Subcutaneous abdominal adipose tissue (tissue), 5 donors: ENCODE measurements around the gene NF1.
A peak's percentile ranks its signal among the peaks of the same experiment; 100 is the strongest.

Experiments used
- H3K27ac ChIP-seq: one replicate; pipeline ENCODE4 v1.7.0; 2013; ENCODE audit warnings: low read depth, mild to moderate bottlenecking, inconsistent platforms, low read length, moderate library complexity
- H3K27me3 ChIP-seq, 5 donors: one replicate each; pipeline ENCODE4 v1.7.0; 2013; ENCODE audit warnings: low read length in 5 of 5, inconsistent platforms in 1 of 5; ENCODE audit not compliant: control insufficient read depth in 5 of 5, insufficient read depth in 4 of 5
- H3K36me3 ChIP-seq, 5 donors: one replicate each; pipeline ENCODE4 v1.7.0; 2013; ENCODE audit warnings: low read length in 5 of 5; ENCODE audit not compliant: control insufficient read depth in 5 of 5, insufficient read depth in 5 of 5
- H3K4me1 ChIP-seq, 5 donors: one replicate each; pipeline ENCODE4 v1.7.0; 2013; ENCODE audit warnings: low read length in 5 of 5, mild to moderate bottlenecking in 3 of 5, moderate library complexity in 1 of 5; ENCODE audit not compliant: control insufficient read depth in 5 of 5, insufficient read depth in 5 of 5
- H3K4me3 ChIP-seq, 5 donors: one replicate each; pipeline ENCODE4 v1.7.0; 2013; ENCODE audit warnings: low read length in 5 of 5, low read depth in 1 of 5
- H3K9ac ChIP-seq, 5 donors: one replicate each; pipeline ENCODE4 v1.7.0; 2013; ENCODE audit warnings: low read length in 5 of 5, mild to moderate bottlenecking in 4 of 5, moderate library complexity in 3 of 5
- H3K9me3 ChIP-seq, 5 donors: one replicate each; pipeline ENCODE4 v1.7.0; 2013; ENCODE audit warnings: low read length in 5 of 5; ENCODE audit not compliant: control insufficient read depth in 5 of 5
- donor health status: healthy.
- donor health status: healthy.
- donor health status: healthy.
- donor health status: healthy.
- donor health status: healthy.

Gene NF1

GRCh38 chr17:31060791-31061550, 33.8 kb upstream of the NF1 start:
- Histone ChIP-seq H3K36me3 (no peaks in the 10 kb centered on the region), H3K27me3 (no peaks in the 10 kb centered on the region), H3K9ac (no peak overlapping the region), H3K27ac (no peak overlapping the region), H3K4me3 (no peak overlapping the region), H3K4me1 (no peaks in the 10 kb centered on the region), H3K9me3 (no peaks in the 10 kb centered on the region)

- Histone ChIP-seq H3K4me1 (no peaks in the 10 kb centered on the region), H3K9ac (no peak overlapping the region), H3K9me3 (no peaks in the 10 kb centered on the region), H3K4me3 (no peak overlapping the region), H3K27me3 (no peaks in the 10 kb centered on the region), H3K36me3 (no peaks in the 10 kb centered on the region), H3K27ac (no peak overlapping the region)
These were observed 33.1 kb upstream of the NF1 start for GRCh38 chr17:31061678-31062077.

GRCh38 chr17:31062346-31062745, 32.4 kb upstream of the NF1 start:
- H3K4me3 ChIP-seq = no peak overlapping the region
- H3K9ac ChIP-seq = no peak overlapping the region
- H3K27ac ChIP-seq = no peak overlapping the region
- H3K9me3 ChIP-seq = no peaks in the 10 kb centered on the region
- H3K27me3 ChIP-seq = no peaks in the 10 kb centered on the region
- H3K4me1 ChIP-seq = peaks cover 0 to 3% (median under 1%) of the 10 kb centered on the region in 5 donors
- no peaks in the 10 kb centered on the region for H3K36me3 ChIP-seq

DNA sequence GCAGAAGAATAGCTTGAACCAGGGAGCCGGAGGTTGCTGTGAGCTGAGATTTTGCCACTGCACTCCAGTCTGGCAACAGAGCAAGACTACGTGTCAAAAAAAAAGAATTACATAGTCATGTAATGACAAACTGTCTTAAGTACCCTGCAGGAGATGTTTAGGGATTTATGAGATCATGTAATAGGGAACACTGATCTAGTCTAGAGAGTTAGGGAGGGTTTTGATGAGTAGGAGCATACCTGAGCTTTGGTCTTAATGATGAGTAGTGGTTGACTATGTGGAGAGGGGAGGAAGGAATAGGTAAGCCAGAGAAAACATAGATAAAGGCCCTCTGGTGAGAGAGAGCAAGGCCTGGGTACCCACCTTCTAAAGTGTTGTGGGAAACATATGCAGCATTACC, 30.1 kb upstream of the NF1 start:
- Histone ChIP-seq H3K27me3 (no peaks in the 10 kb centered on the region), H3K9me3 (no peaks in the 10 kb centered on the region), H3K9ac (no peak overlapping the region), H3K36me3 (no peaks in the 10 kb centered on the region), H3K27ac (no peak overlapping the region), H3K4me1 (peaks cover 0 to 17% (median 12%) of the 10 kb centered on the region in 5 donors), H3K4me3 (no peak overlapping the region)

GRCh38 chr17:31067691-31068184, 27.0 kb upstream of the NF1 start:
- peak overlapping the region; percentile 72 for H3K27ac ChIP-seq
- peaks cover 0 to 17% (median 12%) of the 10 kb centered on the region in 5 donors for H3K4me1 ChIP-seq
- H3K4me3 ChIP-seq = no peak overlapping the region
- H3K36me3 ChIP-seq = no peaks in the 10 kb centered on the region
- no peaks in the 10 kb centered on the region for H3K9me3 ChIP-seq
- H3K9ac ChIP-seq = peak overlapping the region in 2 of 5 donors; percentile 20 to 66
- H3K27me3 ChIP-seq = no peaks in the 10 kb centered on the region

- Histone ChIP-seq H3K9me3 (no peaks in the 10 kb centered on the region), H3K36me3 (no peaks in the 10 kb centered on the region), H3K27ac (peak overlapping the region; percentile 72), H3K9ac (peak overlapping the region in 3 of 5 donors; percentile 20 to 66 (median 35)), H3K4me1 (peaks cover 0 to 17% (median 12%) of the 10 kb centered on the region in 5 donors), H3K4me3 (no peak overlapping the region), H3K27me3 (no peaks in the 10 kb centered on the region)
These were observed 26.5 kb upstream of the NF1 start for GRCh38 chr17:31068291-31068690.

DNA sequence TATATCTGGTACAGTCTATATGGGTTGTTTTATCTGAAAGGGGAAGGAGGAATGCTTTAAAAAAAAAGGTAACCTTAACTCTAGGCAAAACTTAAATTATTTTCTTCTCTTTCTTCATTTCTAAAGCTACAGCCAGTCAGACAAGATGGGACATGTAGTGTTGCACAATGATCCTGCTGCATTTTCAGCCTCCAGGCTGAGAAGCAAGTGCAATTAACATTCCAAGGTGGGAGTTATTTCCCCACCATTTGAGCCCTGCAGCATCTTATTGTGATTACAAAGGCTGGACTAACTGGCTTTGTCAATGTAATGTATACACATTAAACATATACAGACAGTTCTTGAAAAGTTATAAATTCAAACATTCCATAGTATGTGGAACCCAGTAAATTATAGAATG, 22.6 kb upstream of the NF1 start:
- Histone ChIP-seq H3K36me3 (no peaks in the 10 kb centered on the region), H3K9me3 (no peaks in the 10 kb centered on the region), H3K4me3 (no peak overlapping the region), H3K4me1 (peaks cover 0 to 16% (median 12%) of the 10 kb centered on the region in 5 donors), H3K27ac (no peak overlapping the region), H3K9ac (no peak overlapping the region), H3K27me3 (no peaks in the 10 kb centered on the region)

DNA sequence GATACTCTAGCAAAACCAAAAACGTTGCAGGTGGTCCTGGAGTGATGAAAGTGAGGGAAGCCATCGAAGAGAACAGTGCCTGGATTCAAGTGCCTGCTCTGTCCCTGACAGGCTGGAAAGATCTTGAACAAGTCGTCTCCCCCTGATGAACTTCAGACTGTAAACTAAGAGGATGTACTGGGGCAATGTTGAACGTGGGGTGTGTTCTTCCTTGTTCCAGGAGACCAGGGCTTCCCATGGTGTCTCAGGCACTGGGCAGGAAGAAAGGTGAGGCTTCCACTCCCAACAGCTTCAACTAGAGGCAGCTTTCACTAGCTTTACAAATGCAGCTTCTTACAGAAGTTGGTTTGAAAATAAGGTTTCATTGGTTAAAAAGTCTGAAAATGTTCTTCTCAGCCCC, 21.4 kb upstream of the NF1 start:
- H3K4me1 ChIP-seq = peaks cover 0 to 6% (median 0%) of the 10 kb centered on the region in 5 donors

DNA sequence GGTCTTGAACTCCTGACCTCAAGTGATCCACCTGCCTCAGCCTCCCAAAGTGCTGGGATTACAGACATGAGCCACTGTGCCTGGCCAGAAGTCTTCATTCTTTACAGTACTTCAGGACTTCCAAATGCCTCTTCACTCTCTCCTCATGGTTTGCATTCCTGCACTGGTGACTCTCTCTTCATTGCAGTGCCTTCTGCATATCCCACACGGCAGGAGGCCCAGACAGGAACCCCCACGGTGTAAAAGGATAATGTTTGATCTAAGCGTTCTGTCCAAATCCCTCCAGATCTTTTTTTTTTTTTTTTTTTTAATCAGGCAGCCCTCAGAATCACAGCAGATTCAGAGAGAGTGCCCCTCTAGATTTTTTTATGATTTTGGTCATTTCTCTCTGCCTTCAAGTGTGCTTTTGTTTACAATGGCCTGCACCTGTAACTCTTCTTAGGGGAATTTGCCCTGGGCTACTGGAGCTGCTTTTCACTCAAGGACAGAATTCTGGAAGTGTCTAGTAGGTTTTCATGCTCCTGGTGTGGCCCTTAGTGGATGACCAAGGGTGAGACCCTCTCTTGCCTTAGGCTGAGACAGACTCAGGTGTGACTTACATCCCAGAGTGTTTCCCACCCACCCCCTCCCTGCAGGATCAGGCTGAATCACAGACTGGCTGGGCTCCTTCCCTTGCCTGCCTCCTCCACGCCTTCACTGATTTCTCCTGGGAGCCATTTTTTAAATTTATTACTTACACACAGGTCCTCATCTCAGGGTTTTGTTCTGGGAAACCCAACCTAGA, 19.8 kb upstream of the NF1 start:
- no peaks in the 10 kb centered on the region for H3K4me1 ChIP-seq
- no peaks in the 10 kb centered on the region for H3K36me3 ChIP-seq
- H3K9me3 ChIP-seq = no peaks in the 10 kb centered on the region
- H3K9ac ChIP-seq = no peak overlapping the region
- no peak overlapping the region for H3K27ac ChIP-seq
- no peaks in the 10 kb centered on the region for H3K27me3 ChIP-seq
- H3K4me3 ChIP-seq = no peak overlapping the region

More for the DNA sequence above, 21.4 kb upstream of the NF1 start:
- Histone ChIP-seq H3K27me3 (no peaks in the 10 kb centered on the region), H3K4me3 (no peak overlapping the region), H3K9ac (no peak overlapping the region), H3K9me3 (no peaks in the 10 kb centered on the region), H3K36me3 (no peaks in the 10 kb centered on the region), H3K27ac (no peak overlapping the region)

- H3K4me1 ChIP-seq = no peaks in the 10 kb centered on the region
These were observed 16.5 kb upstream of the NF1 start for GRCh38 chr17:31078290-31078689.

More at GRCh38 chr17:31078290-31078689, 16.5 kb upstream of the NF1 start:
- no peaks in the 10 kb centered on the region for H3K36me3 ChIP-seq
- H3K9ac ChIP-seq = no peak overlapping the region
- H3K27ac ChIP-seq = no peak overlapping the region
- H3K27me3 ChIP-seq = no peaks in the 10 kb centered on the region
- no peaks in the 10 kb centered on the region for H3K9me3 ChIP-seq
- H3K4me3 ChIP-seq = no peak overlapping the region
